NCI-H226 (cell line): ENCODE measurements around the gene FBXO17.
"Not testable (repeated sequence)": the region's sequence is repeated elsewhere in the genome, so short reads cannot be mapped to it uniquely, and the experiment has no call there.

Experiments used
- DNase-seq: peaks from one replicate; pipeline ENCODE4 v3.0.0-alpha.2; 2015

Gene FBXO17

DNA sequence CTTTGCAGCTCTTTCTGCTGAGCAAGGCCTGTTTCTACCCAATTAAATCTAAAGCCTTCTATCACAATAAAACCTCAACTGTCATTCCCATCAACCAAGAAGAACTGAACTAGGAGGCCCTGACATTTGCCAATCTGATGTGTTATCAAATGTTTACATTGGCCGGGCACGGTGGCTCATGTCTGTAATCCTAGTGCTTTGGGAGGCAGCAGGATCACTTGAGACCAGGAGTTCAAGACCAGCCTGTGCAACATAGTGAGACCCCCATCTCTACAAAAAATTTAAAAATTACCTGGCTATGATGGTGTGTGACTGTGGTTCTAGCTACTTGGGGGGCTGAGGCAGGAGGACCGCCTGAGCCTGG is 2.8 kb upstream of the FBXO17 start:
- DNase-seq: no peak

DNA sequence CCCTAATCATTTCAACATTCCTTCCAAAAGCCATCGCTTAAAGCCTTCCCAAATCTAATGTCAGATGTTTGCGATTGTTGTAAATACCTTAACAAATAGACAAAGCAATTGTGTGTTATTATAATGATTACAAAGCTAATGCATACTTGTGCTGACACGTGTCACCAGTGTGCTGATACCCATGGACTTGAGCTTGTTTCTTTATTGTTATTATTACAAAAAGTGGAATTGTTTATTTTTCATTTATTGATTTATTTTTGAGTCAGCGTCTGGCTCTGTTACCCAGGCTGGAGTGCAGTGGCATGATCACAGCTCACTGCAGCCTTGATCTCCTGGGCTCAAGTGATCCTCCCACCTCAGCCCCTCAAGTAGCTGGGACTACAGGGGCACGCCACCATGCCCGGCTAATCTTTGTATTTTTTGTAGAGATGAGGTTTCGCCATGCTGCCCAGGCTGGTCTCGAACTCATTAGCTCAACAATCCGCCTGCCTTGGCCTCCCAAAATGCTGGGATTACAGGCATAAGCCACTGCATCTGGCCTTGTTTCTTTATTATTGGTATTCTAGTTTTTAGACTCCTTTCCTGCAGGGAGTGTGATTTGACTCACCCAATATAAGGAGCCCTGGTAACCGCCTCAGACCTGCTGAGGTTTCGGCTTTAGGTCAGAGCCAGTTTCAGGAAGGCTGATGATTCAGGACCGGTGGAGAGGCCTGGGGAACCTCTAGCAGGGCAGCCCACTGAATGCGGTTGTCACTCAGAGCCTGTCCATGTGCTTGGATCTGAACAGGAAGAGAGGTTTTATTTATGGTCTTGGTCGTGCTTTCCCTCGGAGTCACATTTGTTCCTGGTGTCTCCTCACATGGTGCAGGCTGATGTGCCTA is 2.1 kb upstream of the FBXO17 start:
- no peak for DNase-seq

DNA sequence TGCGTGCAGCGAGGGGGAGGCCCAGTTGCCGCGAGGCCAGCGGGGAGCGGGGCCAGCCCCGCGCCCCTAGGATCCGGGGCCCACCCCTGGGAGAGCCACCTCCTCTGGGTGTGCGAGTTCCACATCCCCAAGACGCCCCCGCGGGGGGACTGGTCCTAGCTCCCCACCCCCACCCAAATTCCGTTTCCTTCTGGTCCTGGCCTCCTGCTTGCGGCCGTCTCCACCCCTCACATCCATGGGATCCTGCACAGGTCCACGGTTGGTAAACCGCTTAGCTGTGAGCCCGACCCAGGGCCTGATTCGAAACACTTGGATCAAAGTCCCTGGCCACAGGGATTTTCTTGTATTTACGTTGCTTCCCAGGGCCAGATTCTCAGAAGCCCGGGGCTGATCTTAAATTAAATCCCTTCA is 324 bp upstream of the FBXO17 start:
- no peak for DNase-seq

DNA sequence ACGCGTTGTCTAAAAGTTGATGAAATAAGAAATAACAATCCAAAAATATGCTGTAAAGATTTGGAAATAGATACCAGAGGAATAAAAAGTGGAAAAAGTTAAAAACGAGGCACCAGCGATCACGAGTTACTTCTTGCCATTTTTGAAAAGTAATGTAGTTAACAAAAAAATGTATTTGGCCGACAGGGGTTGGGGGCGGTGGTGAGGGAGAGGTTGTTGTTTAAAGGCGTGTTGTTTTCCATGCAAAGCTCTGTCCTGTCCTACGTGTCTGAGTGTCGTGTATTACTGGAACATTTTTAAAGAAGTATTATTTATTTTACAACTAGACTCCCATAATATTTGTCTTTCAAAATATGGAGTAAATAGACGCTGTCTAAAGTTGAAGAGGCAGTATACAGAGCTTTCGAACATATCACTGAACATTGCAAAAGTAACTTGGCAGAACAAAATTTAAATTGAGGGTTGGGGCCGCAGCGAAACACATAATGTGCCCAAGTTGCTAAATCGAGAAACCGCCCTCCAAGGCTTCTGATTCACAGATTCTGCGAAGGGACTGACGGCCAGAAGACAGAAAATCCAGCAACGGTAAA is 823 bp downstream of the FBXO17 start:
- no peak for DNase-seq

DNA sequence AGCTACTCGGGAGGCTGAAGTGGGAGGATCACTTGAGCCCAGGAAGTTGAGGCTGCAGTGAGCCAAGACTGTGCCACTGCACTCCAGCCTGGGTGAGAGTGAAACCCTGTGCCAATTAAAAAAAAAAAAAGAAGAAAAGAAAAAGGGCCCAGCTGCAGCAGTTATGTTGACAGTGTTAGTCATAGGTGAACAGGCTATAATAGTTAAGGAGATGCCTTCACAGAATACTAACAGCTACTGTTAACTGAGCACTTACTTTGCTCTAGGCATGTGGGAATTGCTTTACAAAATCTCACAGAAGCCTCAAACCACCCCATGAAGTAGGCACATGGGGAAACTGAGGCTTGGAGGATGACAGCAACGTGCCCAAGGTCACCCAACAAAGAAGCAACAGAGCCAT is 3.9 kb downstream of the FBXO17 start:
- DNase-seq: no peak

DNA sequence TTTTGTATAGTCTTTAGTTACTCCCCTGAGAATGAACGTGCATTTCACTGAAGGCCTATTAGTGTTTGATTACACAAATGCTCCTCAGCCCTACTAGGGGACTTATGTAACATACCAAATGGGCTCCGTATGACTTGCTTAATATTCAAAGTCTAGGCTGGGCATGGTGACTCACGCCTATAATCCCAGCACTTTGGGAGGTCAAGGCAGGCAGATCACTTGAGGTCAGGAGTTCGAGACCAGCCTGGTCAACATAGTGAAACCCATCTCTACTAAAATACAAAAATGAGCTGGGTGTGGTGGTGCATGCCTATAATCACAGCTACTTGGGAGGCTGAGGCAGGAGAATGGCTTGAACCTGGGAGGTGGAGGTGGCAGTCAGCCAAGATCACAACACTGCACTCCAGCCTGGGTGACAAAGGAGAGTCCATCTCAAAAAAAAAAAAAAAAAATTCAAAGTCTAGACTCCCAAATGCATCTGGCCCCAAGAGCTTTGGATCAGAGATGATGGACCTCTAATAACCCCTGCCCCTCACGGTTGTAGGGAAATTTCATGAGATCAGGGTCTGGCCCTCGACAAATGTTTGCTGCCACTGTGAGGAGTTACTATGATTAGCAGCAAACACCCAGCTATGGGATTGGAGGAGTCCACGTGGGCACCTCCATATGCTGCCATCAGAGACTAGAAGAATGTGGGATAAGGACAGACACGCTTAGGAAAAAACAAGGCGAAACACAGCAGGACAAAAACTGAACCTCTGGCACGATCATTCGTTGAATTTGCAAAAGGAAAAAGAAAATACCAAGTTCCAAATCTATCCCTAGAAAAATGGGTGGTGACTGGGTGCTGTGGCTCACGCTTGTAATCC is 4.6 kb downstream of the FBXO17 start:
- DNase-seq: no peak

DNA sequence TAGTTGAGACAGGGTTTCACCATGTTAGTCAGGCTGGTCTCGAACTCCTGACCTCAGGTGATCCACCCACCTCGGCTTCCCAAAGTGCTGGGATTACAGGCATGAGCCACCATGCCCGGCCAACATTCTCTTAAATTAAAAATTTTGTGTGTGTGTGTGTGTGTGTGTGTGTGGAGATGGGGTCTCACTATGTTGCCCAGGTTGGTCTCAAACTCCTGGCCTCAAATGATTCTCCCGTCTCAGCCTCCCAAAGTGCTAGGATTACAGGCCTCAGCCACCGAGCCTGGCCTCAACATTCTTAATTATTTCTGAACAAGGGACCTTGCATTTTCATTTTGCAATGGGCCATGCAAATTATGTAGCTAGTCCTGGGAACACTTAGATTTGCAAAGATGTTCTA is 9.4 kb downstream of the FBXO17 start:
- not testable (repeated sequence) for DNase-seq

DNA sequence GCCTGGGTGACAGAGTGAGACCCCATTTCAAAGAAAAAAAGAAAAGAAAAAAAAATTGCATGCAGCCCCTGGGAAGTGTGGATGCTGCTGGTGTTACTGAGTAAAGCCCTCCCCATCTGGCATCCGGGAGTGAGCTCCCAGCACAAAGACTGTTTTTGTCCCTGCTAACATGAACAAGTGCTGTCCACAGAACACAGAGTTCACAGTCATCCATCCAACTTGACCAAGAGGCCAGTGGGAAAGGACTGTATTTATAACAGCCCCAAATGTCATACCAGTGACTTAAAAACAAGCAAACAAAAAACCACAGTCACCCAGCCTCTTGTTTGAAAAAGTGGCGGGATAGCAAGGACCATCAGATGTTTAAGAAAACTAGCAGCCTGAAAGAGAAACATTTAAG is 10.8 kb downstream of the FBXO17 start:
- no peak for DNase-seq

DNA sequence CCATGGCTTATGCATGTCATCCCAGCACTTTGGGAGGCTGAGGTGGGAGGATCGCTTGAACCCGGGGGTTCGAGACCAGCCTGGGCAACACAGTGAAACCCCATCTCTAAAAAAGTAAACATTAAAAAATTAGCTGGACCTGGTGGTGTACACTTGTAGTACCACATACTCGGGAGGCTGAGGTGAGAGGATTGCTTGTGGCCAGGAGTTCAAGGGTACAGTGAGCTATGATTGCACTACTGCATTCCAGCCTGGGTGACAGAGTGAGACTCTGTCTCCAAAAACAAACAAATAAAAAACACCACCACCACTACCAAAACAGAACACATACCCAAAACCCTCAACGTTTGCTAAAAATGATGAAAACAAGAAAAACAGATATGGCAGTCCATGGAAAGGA is 15.9 kb downstream of the FBXO17 start:
- DNase-seq: no peak

DNA sequence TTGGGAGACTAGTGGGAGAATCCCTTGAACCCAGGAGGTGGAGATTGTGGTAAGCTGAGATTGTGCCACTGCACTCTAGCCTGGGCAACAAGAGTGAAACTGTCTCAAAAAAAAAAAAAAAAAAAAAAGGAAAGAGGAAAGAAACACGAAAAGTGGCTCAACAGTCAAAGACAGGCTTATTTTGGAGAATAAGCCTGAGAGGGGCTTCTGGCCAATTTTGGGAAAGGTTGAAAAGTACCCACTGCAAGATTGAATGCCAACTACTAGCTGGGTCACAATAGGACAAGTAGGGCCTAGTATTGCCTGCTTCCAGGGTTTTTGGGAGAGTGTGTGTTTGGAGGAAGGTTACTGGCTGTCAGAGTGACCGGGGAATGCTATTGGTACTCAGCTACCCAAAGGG is 17.2 kb downstream of the FBXO17 start:
- DNase-seq: no peak

DNA sequence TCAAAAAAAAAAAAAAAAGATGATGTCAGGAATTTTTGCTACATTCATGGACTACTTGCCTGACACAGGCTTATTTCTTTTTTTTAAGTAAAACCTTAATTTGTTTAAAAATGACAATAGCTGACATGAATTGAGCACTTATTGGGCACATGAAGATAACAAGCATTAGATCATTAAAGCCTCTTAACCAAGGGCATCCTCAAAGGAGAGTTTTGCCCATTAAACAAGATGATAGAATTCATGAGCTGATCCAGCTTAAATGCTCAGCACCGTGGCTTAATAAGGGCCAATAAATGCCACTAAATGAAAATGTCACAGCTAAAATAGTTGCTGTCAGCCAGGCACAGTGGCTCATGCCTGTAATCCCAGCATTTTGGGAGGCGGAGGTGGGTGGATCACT is 19.3 kb downstream of the FBXO17 start:
- no peak for DNase-seq

DNA sequence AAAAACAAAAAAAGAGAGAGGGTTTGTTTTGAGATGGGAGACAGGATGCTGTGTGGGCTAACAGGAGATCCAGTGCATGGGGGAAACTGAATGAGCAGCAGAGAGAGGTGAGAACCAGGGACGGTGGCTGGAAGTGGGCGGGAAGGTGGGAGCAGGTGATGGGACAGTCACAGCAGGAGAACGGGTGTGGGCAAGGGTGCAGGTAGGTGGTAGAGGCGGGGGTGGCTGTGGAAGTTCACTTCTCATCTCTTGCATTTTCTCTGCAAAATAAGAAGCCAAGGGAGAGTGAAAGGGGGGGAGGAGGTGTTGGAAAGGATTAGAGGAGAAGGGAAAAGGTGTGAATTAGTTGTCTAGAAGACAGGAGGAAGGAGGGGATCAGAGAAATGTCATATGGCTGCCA is 21.9 kb downstream of the FBXO17 start:
- no peak for DNase-seq

DNA sequence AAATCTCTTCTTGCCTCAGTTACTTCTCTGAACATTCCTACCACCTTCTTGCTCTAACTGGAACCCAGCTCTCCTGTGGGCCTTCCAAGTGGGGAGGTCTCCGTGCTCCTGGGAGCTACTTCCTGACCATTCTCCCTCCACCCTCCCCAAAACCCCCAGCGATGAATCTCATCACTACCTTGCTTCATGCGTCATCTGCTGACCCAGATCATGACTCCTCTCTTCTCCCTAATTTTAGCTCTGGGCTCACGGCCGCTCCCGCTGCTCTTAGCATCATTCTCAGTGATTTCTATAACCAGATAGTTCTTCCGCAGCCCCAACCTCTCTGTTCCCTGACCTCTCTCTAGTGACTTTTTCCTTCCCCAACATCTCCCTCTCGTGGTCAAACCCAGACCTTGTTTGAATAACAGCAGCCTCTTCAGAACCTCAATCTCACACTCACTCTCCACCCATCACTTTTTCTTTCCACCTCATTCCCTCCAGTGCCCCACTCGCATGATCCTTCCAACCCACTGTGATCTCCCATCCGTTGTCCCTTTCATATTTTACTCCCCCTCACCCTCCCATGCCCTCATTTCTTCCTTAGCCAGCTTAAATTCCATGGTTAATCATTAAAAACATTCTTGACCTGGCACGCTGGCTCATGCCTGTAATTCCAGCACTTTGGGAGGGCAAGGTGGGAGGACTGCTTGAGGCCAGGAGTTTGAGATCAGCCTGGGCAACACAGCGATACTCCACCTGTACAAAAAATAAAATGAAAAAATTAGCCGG is 23.0 kb downstream of the FBXO17 start:
- DNase-seq: peak; percentile 33

DNA sequence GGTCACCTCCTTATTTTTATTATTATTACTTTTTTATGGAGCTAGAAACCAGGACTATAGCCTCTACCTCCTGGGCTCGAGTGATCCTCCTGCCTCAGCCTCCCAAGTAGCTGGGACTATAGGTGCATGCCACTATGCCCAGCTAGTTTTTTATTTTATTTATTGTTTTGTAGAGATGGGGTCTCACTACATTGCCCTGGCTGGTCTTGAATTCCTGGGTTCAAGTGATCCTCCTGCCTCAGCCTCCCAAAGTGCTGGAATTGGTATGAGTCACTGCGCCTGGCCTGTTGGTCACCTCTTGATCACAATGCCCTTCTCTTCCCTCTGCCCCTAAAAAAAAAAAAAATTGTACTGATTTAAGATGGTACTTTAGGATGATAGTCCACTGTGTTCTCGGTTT is 24.4 kb downstream of the FBXO17 start:
- no peak for DNase-seq

DNA sequence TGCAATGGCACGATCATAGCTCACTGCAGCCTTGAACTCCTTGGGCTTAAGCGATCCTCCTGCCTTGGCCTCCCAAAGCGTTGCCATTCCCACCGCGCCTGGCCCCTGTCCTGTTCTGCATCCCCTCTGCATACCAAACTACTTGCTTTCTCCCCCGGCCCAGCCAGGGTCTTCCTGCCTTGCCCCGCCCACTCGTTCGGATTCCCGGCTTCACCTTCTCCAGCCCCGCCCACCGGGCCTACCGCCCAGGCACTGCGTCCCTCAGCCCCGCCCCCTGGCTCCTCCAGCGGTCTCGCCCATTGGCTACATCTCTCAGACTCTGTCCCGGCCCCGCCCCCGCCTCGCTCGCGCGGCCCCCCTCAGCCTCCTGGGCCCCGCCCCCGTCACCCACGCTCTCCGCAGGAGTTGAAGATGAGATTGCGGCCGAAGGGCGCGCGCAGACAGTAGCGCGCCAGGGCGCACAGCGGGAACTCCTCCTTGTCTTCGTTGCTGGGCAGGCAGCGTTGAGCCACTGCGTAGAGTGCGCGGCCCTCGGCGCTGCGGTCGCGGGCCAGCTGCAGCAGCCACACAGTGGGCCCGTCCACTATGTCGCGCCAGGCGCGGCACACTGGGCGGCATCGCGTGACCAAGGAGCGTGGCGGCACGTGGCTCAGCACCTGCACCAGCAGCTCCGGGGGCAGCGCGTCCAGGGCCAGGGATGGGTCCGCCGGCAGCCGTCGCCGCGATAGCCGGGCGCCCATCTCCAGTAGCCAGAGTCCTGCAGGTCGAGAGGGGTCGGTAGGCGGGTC is 25.8 kb downstream of the FBXO17 start:
- DNase-seq: no peak

DNA sequence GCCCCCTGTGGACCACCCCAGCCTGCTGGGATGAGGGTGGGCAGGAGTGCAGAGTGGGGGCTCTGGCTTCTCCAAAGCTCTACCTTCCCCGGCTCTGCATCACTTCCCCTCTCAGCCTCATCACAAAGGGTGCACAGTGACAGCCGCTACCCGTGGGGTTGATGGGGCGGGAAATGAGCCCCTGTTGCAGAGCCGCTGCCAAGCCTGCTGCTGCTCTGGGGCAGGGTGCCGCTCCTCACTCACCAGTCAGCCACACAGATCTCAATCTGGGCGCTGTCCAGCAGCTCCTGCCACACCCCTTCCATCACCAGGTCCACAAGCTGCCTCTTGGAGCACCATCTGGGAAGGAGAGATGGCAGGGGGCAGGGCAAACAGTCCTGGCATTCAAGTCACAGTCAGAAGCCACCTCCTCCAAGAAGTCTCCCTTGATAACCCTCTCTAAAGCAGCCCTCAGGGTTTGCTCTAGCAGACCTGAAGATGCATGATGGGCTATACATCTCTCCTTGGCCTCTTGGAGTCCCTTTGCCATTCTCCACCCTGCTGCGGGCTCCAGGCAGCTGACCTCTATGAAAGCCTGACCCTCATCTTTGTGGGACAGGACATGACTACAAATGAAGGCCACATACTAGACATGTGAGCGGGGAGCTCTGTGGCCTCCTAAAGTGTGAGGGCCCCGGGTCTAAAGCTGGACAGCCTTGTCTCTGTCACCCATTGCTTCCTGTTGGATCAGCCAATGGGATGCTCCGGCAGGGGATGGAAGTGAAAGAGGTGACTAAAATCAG is 29.1 kb downstream of the FBXO17 start:
- no peak for DNase-seq

DNA sequence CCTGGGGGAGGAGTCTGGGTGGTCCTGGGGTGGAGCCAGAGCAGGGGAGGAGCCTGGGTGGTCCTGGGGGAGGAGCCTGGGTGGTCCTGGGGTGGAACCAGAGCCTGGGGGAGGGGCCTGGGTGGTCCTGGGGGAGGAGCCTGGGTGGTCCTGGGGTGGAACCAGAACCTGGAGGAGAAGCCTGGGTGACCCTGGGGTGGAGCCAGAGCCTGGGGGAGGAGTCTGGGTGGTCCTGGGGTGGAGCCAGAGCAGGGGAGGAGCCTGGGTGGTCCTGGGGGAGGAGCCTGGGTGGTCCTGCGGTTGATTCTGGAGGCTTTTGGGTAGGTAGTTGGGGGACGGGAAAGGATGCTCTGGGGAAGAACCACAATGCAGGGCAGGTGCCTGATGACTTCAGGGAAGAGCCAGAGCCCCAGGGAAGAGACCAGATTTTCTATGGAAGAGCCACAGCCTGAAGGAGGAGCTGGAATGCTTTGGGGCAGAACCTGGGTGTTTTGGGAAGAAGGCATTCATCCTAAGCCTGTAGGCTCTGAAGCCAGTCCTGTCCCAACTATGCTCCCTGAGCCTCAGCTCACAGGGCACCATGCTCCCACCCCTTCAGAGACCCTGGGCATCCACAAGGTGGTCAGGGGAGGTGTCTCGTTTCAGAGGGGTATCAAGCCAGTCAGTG is 29.8 kb downstream of the FBXO17 start:
- no peak for DNase-seq

DNA sequence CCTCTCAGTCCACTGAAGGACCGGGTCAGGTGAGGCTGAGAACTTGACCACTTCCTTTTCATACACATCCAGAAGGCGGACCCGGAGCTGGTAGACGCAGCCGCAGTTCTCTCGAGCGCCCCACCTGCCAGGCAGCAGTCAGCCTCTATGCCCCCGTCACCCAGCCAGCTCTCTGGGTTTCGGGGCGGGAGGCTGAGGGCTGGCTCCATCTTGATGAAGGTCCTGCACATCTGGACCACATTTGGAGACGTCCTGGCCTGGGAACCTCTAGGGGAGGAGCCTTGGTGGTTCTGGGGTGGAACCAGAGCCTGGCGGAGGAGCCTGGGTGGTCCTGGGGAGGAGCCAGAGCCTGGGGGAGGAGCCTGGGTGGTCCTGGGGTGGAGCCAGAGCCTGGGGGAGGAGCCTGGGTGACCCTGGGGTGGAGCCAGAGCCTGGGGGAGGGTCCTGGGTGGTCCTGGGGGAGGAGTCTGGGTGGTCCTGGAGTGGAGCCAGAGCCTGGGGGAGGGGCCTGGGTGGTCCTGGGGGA is 30.5 kb downstream of the FBXO17 start:
- no peak for DNase-seq

DNA sequence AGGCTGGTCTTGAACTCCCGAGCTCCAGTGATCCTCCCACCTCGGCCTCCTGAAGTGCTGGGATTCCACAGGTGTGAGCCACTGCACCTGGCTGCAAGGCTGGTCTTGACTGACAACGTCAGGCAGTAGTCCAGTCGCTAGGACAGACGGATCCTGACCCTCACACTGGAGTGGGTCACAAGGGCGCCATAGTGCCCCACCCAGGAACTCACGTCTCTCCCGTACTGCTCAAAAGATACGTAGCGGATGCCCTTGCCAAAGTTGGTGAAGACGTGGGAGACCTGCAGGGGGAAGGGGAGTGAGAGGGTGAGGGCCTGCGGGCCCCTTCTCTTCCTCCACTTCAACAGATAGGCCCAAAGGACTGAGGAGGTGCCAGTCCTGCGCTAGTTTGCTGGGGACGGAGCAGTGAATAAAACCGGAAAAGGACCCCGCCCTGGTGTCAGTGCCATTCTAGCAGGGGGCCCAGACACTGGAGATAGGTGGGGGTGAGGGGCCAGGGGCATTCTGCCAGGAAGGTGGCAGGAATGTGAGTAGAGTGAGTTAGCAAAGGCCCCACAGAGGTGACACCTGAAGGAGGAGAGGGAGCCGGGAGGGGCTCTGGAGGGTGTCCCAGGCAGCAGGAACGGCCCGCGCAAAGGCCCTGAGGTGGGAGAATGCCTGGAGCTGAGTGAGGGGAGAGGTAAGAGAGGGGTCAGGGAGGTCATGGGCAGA is 32.9 kb downstream of the FBXO17 start:
- DNase-seq: no peak

DNA sequence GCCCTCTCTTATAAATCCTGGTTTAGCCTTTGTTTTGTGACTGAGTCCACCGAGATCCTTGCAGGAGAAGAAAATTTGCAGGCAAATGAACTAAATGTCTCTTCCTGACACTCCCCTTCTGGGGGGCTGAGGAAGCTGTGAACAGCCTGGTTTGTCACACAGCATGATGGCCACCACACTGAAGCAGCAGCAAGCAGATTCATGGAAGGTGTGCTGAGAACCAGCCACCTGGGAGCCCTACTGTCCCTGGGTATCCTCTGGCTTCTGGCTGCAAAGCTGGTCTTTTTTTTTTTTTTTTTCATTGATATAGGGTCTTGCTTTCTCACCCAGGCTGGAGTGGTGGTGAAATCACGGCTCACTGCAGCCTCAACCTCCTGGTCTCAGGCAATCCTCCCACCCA is 33.6 kb downstream of the FBXO17 start:
- no peak for DNase-seq
